Gastroesophageal sphincter (tissue), 4 donors: ENCODE results near the gene USF1. TPM values are rescaled to one million over a fixed set of nuclear protein-coding genes. Genes with fewer than 3 reads are reported as not detected.

Experiments
- ATAC-seq: fragments of 150-250 bp; one replicate; pipeline ENCODE4 v1.9.1; 2016; ENCODE audit warnings: mild to moderate bottlenecking, moderate library complexity
- H3K27ac ChIP-seq, 4 donors: fragments of 200-600 bp; sonication (generic) in 3 of 4; 1 replicate in 3 of 4; 2 replicates in 1 of 4; pipeline ENCODE4 v1.5.1; 2016 to 2019
- H3K27me3 ChIP-seq: fragments of 200-600 bp; sonication (generic); one replicate; pipeline ENCODE4 v1.5.1; 2019
- H3K36me3 ChIP-seq, 2 donors: fragments of 200-600 bp; sonication (generic); one replicate each; pipeline ENCODE4 v1.5.1; 2019; ENCODE audit warnings: control low read depth in 1 of 2
- H3K4me1 ChIP-seq, 3 donors: fragments of 200-600 bp; sonication (generic); 1 replicate in 2 of 3; 2 replicates in 1 of 3; pipeline ENCODE4 v1.5.1; 2016 to 2019; ENCODE audit warnings: control low read depth in 2 of 3
- H3K4me3 ChIP-seq, 2 donors: fragments of 200-600 bp; sonication (generic); one replicate each; pipeline ENCODE4 v1.5.1; 2019; ENCODE audit warnings: mild to moderate bottlenecking in 1 of 2, moderate library complexity in 1 of 2
- H3K9me3 ChIP-seq, 3 donors: fragments of 200-600 bp; sonication (generic); one replicate each; pipeline ENCODE4 v1.5.1; 2017 to 2019; ENCODE audit warnings: control low read depth in 2 of 3
- EP300 ChIP-seq: sonication (generic); formaldehyde crosslinking; IDR thresholded peaks from one replicate; pipeline ENCODE4 v1.6.1; 2017; ENCODE audit warnings: antibody characterized with exemption, mild to moderate bottlenecking
- POLR2A ChIP-seq, 2 donors: fragments of 450-650 bp; IDR thresholded peaks; one replicate each; pipeline ENCODE4 v1.6.1; 2017; ENCODE audit warnings: antibody characterized with exemption in 2 of 2, mild to moderate bottlenecking in 2 of 2, moderate library complexity in 1 of 2
- POLR2AphosphoS5 ChIP-seq: sonication (generic); formaldehyde crosslinking; IDR thresholded peaks from one replicate; pipeline ENCODE4 v1.6.1; 2017; ENCODE audit warnings: antibody characterized with exemption
- WGBS, 2 donors: methylation state at CpG; one replicate each; pipeline ENCODE4 v1.1.5; 2018; ENCODE audit warnings: low coverage in 1 of 2; 5-methylcytosine and 5-hydroxymethylcytosine counted together
- total RNA-seq, 4 donors: library from RNA; depleted of rRNA; stranded (reverse); fragments of >200 nt; gene quantifications; one replicate each; pipeline ENCODE4 v1.1.0, GENCODE V29; 2016
- TF ChIP-seq, protein P1 (sequence below), 4 experiments: fragments of 200-600 bp in 2 of 4; fragments of 450-650 bp in 2 of 4; sonication (generic) in 1 of 4; IDR thresholded peaks; one replicate each; pipeline ENCODE4 v1.5.1; 2017 to 2019; ENCODE audit warnings: antibody characterized with exemption in 4 of 4, mild to moderate bottlenecking in 2 of 4, moderate library complexity in 2 of 4

USF1 gene, protein sequence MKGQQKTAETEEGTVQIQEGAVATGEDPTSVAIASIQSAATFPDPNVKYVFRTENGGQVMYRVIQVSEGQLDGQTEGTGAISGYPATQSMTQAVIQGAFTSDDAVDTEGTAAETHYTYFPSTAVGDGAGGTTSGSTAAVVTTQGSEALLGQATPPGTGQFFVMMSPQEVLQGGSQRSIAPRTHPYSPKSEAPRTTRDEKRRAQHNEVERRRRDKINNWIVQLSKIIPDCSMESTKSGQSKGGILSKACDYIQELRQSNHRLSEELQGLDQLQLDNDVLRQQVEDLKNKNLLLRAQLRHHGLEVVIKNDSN
- 10 to 100 TPM; 50.9 to 79.4 (median 60.5) TPM for total RNA-seq

DNA sequence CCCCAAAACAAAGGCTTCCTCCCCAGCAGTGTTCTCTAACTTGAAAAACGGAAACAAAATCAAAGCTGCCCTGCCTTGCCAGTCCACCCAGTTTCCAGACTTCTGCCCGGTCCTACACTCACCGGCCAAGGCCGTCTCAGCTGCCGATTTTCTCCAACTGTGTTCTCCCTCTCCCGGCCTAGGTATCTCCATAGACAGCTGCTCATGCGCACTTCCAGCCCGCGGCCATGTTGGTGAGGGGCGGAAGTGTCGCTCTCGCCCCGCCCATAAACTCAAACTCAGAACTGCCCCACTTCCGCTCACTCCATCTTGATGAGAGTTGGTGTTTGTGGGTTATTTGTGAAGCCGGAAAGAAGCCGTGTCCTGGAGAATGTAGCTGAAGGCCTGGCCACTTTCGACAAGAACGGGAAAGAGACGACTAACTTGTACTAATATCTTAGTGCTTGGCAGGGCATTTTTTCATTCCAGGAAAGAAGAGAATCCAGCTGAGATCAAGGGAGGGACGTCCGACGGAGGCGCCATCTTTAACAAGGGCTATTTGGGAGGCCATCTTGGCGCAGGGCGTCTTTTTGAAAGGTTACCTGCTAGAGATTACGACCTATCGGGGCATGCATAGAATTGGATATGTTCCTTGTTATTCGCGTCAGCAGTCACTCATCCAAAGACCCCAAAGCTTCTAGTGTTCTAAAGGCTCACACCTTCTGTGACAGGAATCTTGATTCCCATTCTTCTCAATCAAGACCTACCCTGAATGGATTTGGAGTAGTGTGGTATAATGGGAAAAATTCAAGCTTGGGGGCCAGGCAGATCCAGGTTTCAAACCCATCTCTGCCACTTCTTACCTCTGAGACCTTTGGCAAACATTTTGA, at the start of gene USF1:
USF1 (minus strand) TSS at position 242 of the 869 bp plus-strand sequence. CDS start 2,702 bp downstream, outside the sequence.
- H3K4me3 ChIP-seq, result peak within 1 kb of the TSS; percentile 90 to 94
- peak within 1 kb of the TSS; percentile 88 to 97 (median 94) for H3K27ac ChIP-seq
- ATAC-seq, result peak; percentile 98
- no peaks in the 10 kb centered on the region for H3K9me3 ChIP-seq
- peaks cover 0 to 35% (median 8%) of the 10 kb centered on the region in 3 donors for H3K4me1 ChIP-seq
- peaks cover 0 to 26% of the 10 kb centered on the region in 2 donors for H3K36me3 ChIP-seq
- H3K27me3 ChIP-seq, result no peaks in the 10 kb centered on the region
- TF ChIP-seq, protein P1, sequence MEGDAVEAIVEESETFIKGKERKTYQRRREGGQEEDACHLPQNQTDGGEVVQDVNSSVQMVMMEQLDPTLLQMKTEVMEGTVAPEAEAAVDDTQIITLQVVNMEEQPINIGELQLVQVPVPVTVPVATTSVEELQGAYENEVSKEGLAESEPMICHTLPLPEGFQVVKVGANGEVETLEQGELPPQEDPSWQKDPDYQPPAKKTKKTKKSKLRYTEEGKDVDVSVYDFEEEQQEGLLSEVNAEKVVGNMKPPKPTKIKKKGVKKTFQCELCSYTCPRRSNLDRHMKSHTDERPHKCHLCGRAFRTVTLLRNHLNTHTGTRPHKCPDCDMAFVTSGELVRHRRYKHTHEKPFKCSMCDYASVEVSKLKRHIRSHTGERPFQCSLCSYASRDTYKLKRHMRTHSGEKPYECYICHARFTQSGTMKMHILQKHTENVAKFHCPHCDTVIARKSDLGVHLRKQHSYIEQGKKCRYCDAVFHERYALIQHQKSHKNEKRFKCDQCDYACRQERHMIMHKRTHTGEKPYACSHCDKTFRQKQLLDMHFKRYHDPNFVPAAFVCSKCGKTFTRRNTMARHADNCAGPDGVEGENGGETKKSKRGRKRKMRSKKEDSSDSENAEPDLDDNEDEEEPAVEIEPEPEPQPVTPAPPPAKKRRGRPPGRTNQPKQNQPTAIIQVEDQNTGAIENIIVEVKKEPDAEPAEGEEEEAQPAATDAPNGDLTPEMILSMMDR (IDR thresholded peaks at IDR 0.05), result no peak
- TF ChIP-seq POLR2A (IDR thresholded peaks at IDR 0.05) (peak; percentile 37 to 58), POLR2AphosphoS5 (peak; percentile 73), EP300 (no peak)
- WGBS, 2 donors, result 0 to 5% methylated on average over 4 to 14 of the region's 29 CpGs

DNA sequence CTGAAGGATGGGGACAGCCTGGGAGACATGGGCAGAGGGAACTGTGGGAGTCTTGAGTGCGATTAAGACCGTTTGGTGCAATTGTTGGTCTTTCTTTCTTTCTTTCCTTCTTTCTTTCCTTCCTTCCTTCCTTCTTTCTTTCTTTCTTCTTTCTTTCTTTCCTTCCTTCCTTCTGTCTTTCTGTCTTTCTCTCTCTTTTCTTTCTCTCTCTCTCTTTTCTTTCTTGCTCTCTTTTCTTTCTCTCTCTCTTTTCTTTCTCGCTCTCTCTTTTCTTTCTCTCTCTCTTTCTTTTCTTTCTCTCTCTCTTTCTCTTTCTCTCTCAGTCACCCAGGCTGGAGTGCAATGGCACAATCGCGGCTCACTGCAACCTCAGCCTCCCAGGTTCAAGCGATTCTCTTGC, 49.5 kb upstream of the USF1 start:
- WGBS, 2 donors, result 86 to 89% methylated on average over 5 of the region's 6 CpGs
- H3K4me1 ChIP-seq, result peaks cover 0 to 27% (median 14%) of the 10 kb centered on the region in 3 donors
- H3K9me3 ChIP-seq, result no peaks in the 10 kb centered on the region
- ATAC-seq, result no peak
- peaks cover 0 to 10% of the 10 kb centered on the region in 2 donors for H3K36me3 ChIP-seq
- H3K27me3 ChIP-seq, result no peaks in the 10 kb centered on the region
- TF ChIP-seq EP300 (no peak), POLR2A (IDR thresholded peaks at IDR 0.05) (no peak), POLR2AphosphoS5 (no peak)
- TF ChIP-seq, protein P1 (IDR thresholded peaks at IDR 0.05), result no peak
- no peak overlapping the region for H3K4me3 ChIP-seq
- H3K27ac ChIP-seq, result no peak overlapping the region

DNA sequence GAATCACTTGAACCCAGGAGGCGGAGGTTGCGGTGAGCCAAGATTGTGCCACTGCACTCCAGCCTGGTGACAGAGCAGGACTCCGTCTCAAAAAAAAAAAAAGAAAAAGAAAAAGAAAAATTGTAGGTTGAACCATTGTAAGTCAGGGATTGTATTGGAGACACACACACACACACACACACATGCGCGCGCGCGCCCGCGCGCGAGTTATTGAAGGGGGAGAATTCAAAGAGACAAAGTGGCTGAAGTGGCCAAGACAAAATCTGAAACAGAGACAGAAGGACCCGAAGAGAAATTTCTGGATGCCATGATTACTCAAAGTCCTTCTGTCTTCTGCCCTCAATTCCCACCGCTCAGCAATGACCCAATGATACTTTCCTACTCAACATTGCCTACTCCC, 48.7 kb upstream of the USF1 start:
- H3K9me3 ChIP-seq, result no peaks in the 10 kb centered on the region
- H3K27me3 ChIP-seq, result peaks cover 3% of the 10 kb centered on the region
- H3K4me1 ChIP-seq, result peaks cover 0 to 24% (median 14%) of the 10 kb centered on the region in 3 donors
- no peak overlapping the region for H3K4me3 ChIP-seq
- no peak for TF ChIP-seq EP300
- no peak for TF ChIP-seq POLR2A (IDR thresholded peaks at IDR 0.05)
- TF ChIP-seq POLR2AphosphoS5, result no peak
- TF ChIP-seq, protein P1 (IDR thresholded peaks at IDR 0.05), result no peak
- peaks cover 0 to 2% of the 10 kb centered on the region in 2 donors for H3K36me3 ChIP-seq
- H3K27ac ChIP-seq, result no peak overlapping the region
- 94 to 99% methylated on average over 11 of the region's 14 CpGs for WGBS, 2 donors
- no peak for ATAC-seq

DNA sequence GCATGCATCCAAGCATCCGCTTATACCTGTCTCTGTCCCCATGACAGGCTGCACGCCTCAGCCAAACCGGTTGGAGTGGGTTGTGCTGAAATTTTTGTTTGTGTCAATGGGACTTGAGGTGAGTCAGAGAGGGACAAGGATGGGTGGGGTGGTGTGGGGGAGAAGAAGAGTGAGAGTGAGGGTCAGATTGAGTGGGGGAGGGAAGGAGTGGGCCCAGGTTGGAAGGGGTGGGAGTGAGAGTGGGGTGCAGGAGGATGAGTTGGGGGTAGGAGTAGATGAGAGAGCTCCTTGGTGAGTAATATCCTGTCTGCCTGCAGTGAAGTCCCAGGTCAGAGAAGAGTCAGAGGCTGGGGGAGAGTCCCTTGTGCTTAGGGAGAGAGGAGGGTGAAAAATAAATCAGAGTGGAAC, 46.8 kb upstream of the USF1 start:
- Histone ChIP-seq H3K4me1 (peaks cover 0 to 8% (median 8%) of the 10 kb centered on the region in 3 donors), H3K4me3 (no peak overlapping the region), H3K27ac (no peak overlapping the region), H3K27me3 (peaks cover 6% of the 10 kb centered on the region), H3K9me3 (no peaks in the 10 kb centered on the region), H3K36me3 (no peaks in the 10 kb centered on the region)
- 86 to 90% methylated on average over 3 of the region's 3 CpGs for WGBS, 2 donors
- ATAC-seq, result no peak
- TF ChIP-seq EP300, result no peak
- TF ChIP-seq, protein P1 (IDR thresholded peaks at IDR 0.05), result no peak
- TF ChIP-seq POLR2A (IDR thresholded peaks at IDR 0.05), result no peak
- TF ChIP-seq POLR2AphosphoS5, result no peak
